GM23338 (cell line): ENCODE measurements around the gene THAP9. TPM values are rescaled to one million over a fixed set of nuclear protein-coding genes. Genes with fewer than 3 reads are reported as not detected.

Experiments used
- ATAC-seq: fragments of 200-7000 bp; cut with Tn5 transposase; 3 replicates; pipeline ENCODE4 v1.9.1; 2020
- DNase-seq: peaks from one replicate; pipeline ENCODE4 v3.0.0-alpha.2; 2015; ENCODE audit warnings: low spot score
- H2AFZ ChIP-seq: fragments of 200-600 bp; sonication (generic); 2 replicates; pipeline ENCODE4 v1.8.0; 2016; ENCODE audit warnings: antibody characterized with exemption, mild to moderate bottlenecking, moderate library complexity
- H3F3A ChIP-seq: fragments of 200-600 bp; sonication (generic); replicated peaks from 2 replicates; pipeline ENCODE4 v1.8.0; 2017; ENCODE audit warnings: antibody characterized with exemption, mixed run types, low read depth
- H3K27ac ChIP-seq: fragments of 200-600 bp; sonication (generic); 2 replicates; pipeline ENCODE4 v1.6.1; 2016; ENCODE audit warnings: low read depth
- H3K27me3 ChIP-seq: fragments of 200-600 bp; sonication (generic); 2 replicates; pipeline ENCODE4 v1.8.0; 2016; ENCODE audit warnings: mild to moderate bottlenecking, mixed run types, moderate library complexity; ENCODE audit not compliant: insufficient read depth
- H3K36me3 ChIP-seq: fragments of 200-600 bp; sonication (generic); 2 replicates; pipeline ENCODE4 v1.8.0; 2016; ENCODE audit warnings: mild to moderate bottlenecking; ENCODE audit not compliant: insufficient read depth
- H3K4me1 ChIP-seq: fragments of 200-600 bp; sonication (generic); 2 replicates; pipeline ENCODE4 v1.8.0; 2016; ENCODE audit warnings: mild to moderate bottlenecking, moderate library complexity; ENCODE audit not compliant: insufficient read depth
- H3K4me2 ChIP-seq: fragments of 200-600 bp; sonication (generic); 2 replicates; pipeline ENCODE4 v1.7.1; 2017; ENCODE audit warnings: mixed run types
- H3K4me3 ChIP-seq: fragments of 200-600 bp; sonication (generic); 2 replicates; pipeline ENCODE4 v1.6.1; 2016; ENCODE audit warnings: mixed run types
- H3K79me2 ChIP-seq: fragments of 200-600 bp; sonication (generic); replicated peaks from 2 replicates; pipeline ENCODE4 v1.8.0; 2017; ENCODE audit warnings: mild to moderate bottlenecking; ENCODE audit not compliant: insufficient read depth
- H3K9me2 ChIP-seq: fragments of 200-600 bp; sonication (generic); 2 replicates; pipeline ENCODE4 v1.8.0; 2017; ENCODE audit not compliant: insufficient read depth
- H4K20me1 ChIP-seq: fragments of 200-600 bp; sonication (generic); replicated peaks from 2 replicates; pipeline ENCODE4 v1.8.0; 2017; ENCODE audit warnings: mild to moderate bottlenecking; ENCODE audit not compliant: insufficient read depth
- H3K27ac Mint-ChIP-seq: 2 replicates; pipeline ENCODE4 v1.8.0; 2020; ENCODE audit warnings: inconsistent platforms, mild to moderate bottlenecking, moderate library complexity, mixed read lengths
- H3K27me3 Mint-ChIP-seq: 3 replicates; pipeline ENCODE4 v1.8.0; 2022; ENCODE audit warnings: low read depth, mild to moderate bottlenecking, moderate library complexity, mixed read lengths, inconsistent platforms; ENCODE audit not compliant: insufficient read depth, poor library complexity
- H3K36me3 Mint-ChIP-seq: 3 replicates; pipeline ENCODE4 v1.8.0; 2021; ENCODE audit warnings: low read depth, mild to moderate bottlenecking, inconsistent platforms, moderate library complexity, mixed read lengths
- H3K4me1 Mint-ChIP-seq: 3 replicates; pipeline ENCODE4 v1.8.0; 2020; ENCODE audit warnings: mild to moderate bottlenecking, inconsistent platforms, mixed read lengths
- H3K4me3 Mint-ChIP-seq: 3 replicates; pipeline ENCODE4 v1.8.0; 2021; ENCODE audit warnings: moderate library complexity, mild to moderate bottlenecking, inconsistent platforms, mixed read lengths
- H3K9me3 Mint-ChIP-seq: 3 replicates; pipeline ENCODE4 v1.8.0; 2020; ENCODE audit warnings: moderate library complexity, mild to moderate bottlenecking, inconsistent platforms, mixed read lengths
- CREB1 ChIP-seq: fragments of 250-450 bp; sonication (Bioruptor Pico); IDR thresholded peaks from 2 replicates; pipeline ENCODE4 v1.5.0; 2020; ENCODE audit warnings: low read depth, mild to moderate bottlenecking, moderate library complexity
- CTCF ChIP-seq, 2 experiments: fragments of 200-600 bp in 1 of 2; sonication (generic) in 1 of 2; conservative IDR thresholded peaks; 2 replicates each; pipeline versions ENCODE4 v1.5.1 to v1.6.1; 2016 to 2017; ENCODE audit warnings: antibody characterized with exemption in 2 of 2, low read depth in 2 of 2, mild to moderate bottlenecking in 2 of 2, moderate library complexity in 1 of 2
- ETS1 ChIP-seq: IDR thresholded peaks from 2 replicates; pipeline ENCODE4 v1.6.1; 2016; ENCODE audit warnings: antibody characterized with exemption
- EZH2 ChIP-seq: fragments of 200-600 bp; sonication (generic); IDR thresholded peaks from one replicate; pipeline ENCODE4 v1.8.0; 2017; ENCODE audit warnings: antibody characterized with exemption, mild to moderate bottlenecking, low read depth; ENCODE audit not compliant: unreplicated experiment
- EZH2phosphoT487 ChIP-seq: fragments of 200-600 bp; sonication (generic); IDR thresholded peaks from one replicate; pipeline ENCODE4 v1.8.1; 2018; ENCODE audit warnings: antibody characterized with exemption; ENCODE audit not compliant: unreplicated experiment
- POLR2AphosphoS5 ChIP-seq: IDR thresholded peaks from 2 replicates; pipeline ENCODE4 v1.6.1; 2016; ENCODE audit warnings: antibody characterized with exemption, low read depth
- REST ChIP-seq: IDR thresholded peaks from one replicate; pipeline ENCODE4 v1.6.1; 2018; ENCODE audit warnings: antibody characterized with exemption; ENCODE audit not compliant: unreplicated experiment
- STAT1 ChIP-seq: IDR thresholded peaks from one replicate; pipeline ENCODE4 v1.6.1; 2016; ENCODE audit warnings: antibody characterized with exemption; ENCODE audit not compliant: unreplicated experiment
- ZNF114 ChIP-seq: fragments of 250-450 bp; sonication (Bioruptor Pico); IDR thresholded peaks from 2 replicates; pipeline ENCODE4 v1.5.0; 2020; ENCODE audit warnings: mild to moderate bottlenecking, moderate library complexity
- ZNF331 ChIP-seq: fragments of 250-450 bp; sonication (Bioruptor Pico); IDR thresholded peaks from 2 replicates; pipeline ENCODE4 v1.5.0; 2020; ENCODE audit warnings: low read depth, mild to moderate bottlenecking, moderate library complexity
- ZNF462 ChIP-seq: fragments of 250-450 bp; sonication (Bioruptor Pico); IDR thresholded peaks from 2 replicates; pipeline ENCODE4 v1.5.0; 2020; ENCODE audit warnings: mild to moderate bottlenecking, moderate library complexity
- polyA plus RNA-seq: library from polyadenylated mRNA; unstranded; fragments of >200 nt; fragmentation: Nextera tagmentation; extraction: Ambion mirVana; gene quantifications from 2 replicates; pipeline ENCODE4 v1.2.1, GENCODE V29; 2016
- total RNA-seq: library from RNA; depleted of rRNA; stranded (reverse); fragments of >200 nt; shearing (Covaris generic); gene quantifications from 2 replicates; pipeline ENCODE4 v1.2.3, GENCODE V29; 2014

THAP9 gene
- total and polyA plus RNA-seq, 2 experiments from 2014 or later, result 8.7 to 22.3 TPM

- Histone ChIP-seq H3K79me2 (no peaks in the 10 kb centered on the region), H3K4me2 (no peak overlapping the region), H3K4me3 (no peak overlapping the region), H3K36me3 (peaks cover 45% of the 10 kb centered on the region), H4K20me1 (peaks cover 12% of the 10 kb centered on the region; the same call in 1 of the 2 replicates), H3K27me3 (no peaks in the 10 kb centered on the region), H3K9me2 (no peaks in the 10 kb centered on the region), H3F3A (no peaks in the 10 kb centered on the region), H3K4me1 (no peaks in the 10 kb centered on the region), H3K27ac (no peak overlapping the region), H2AFZ (no peak overlapping the region)
- H3K27me3 Mint-ChIP-seq, result peaks cover 2% of the 10 kb centered on the region
- no peaks in the 10 kb centered on the region for H3K9me3 Mint-ChIP-seq
- ATAC-seq (no peak), DNase-seq (no peak)
- H3K4me3 Mint-ChIP-seq, result no peak overlapping the region
- H3K27ac Mint-ChIP-seq, result no peak overlapping the region; the same call in 1 of the 2 replicates
- TF ChIP-seq ZNF462 (CRISPR knock-in tag), result no peak
- no peak for TF ChIP-seq ZNF114 (CRISPR knock-in tag)
- TF ChIP-seq EZH2, result no peak
- no peak for TF ChIP-seq REST
- TF ChIP-seq EZH2phosphoT487, result no peak
- no peak for TF ChIP-seq STAT1
- no peak for TF ChIP-seq POLR2AphosphoS5
- no peak for TF ChIP-seq CREB1 (CRISPR knock-in tag)
- no peak for TF ChIP-seq ETS1
- TF ChIP-seq CTCF (conservative IDR thresholded peaks at IDR 0.05; ENCODE audit: low read depth in 2 of 2), result no peak
- TF ChIP-seq ZNF331, result no peak
- H3K36me3 Mint-ChIP-seq, result peaks cover 50% of the 10 kb centered on the region
- no peaks in the 10 kb centered on the region for H3K4me1 Mint-ChIP-seq
Observed at GRCh38 chr4:82864336-82864979, 36.1 kb upstream of the THAP9 start.
